Stimulated activated CD4-positive, alpha-beta T cell treated with anti-CD3 and anti-CD28 coated beads, Interleukin-4, amount 100 ng/mL, for 4 hours (primary cell): ENCODE data around the gene RFXANK.

ENCODE experiments used
- DNase-seq, 2 experiments: peaks; one replicate each; pipeline ENCODE4 v3.0.0-alpha.2; 2020

RFXANK gene

GRCh38 chr19:19234220-19234816 is 42.3 kb downstream of the RFXANK start:
- DNase-seq: no peak

DNA sequence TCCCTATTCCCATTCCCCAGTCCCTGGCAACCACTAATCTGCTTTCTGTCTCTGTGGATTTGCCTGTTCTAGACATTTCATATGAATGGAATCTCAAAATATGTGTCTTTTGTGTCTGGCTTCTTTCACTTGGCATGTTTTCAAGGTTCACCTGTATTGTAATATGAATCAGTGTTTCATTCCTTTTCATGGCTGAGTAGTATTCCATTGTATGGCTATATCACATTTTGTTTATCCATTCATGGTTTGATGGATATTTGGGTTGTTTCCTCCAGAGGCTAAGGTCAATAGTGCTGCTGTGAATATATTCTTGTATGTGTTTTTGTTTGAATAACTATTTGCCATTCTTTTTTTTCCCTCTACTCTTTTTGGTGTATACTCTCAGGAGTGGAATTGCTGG is 44.1 kb downstream of the RFXANK start:
- no peak for DNase-seq

- DNase-seq: no peak
Observed at GRCh38 chr19:19238126-19238894, 46.3 kb downstream of the RFXANK start.

- DNase-seq: no peak
Observed at GRCh38 chr19:19239675-19240074, 47.6 kb downstream of the RFXANK start.

- no peak for DNase-seq
Observed at GRCh38 chr19:19240476-19240875, 48.4 kb downstream of the RFXANK start.

DNA sequence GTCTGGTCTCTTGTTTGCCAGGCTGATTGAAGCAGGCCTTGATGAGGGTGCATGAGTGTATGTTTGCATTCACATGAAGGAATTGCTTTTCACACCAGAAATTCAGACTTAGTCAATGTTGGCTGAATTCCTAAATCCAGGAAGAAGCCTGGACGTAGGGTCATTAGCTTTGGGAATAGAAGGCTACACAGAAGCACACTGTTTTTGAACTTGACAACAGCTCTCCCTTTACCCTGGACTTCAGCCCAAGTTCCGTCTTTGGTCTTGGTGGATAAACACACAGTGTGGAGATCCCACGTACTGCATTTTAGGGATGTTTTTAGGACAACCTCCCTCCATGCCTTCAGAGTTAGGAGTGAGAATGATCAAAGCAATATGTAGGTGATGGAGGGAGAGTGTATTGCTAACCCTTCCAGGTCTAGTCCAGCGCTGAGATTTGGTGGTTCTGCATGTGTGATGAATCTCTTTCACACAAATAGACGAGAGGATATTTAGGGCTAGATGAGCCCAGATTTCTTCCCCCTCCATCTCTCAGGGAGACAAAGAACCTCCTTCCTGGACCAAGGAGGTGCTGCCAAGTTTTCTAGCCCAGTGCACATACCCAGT is 58.2 kb downstream of the RFXANK start:
- DNase-seq: no peak
